ENCODE data around the gene LRG1. TPM values are rescaled to one million over a fixed set of nuclear protein-coding genes. Genes with fewer than 3 reads are reported as not detected.

The LRG1 gene
- total and polyA plus RNA-seq, 2 donors from 2014 or later, result 2.2 to 26.4 TPM

- TF ChIP-seq CTCF (IDR thresholded peaks at IDR 0.05; ENCODE audit: borderline replicate concordance, extremely low read depth, insufficient read depth), result no peak
- Histone ChIP-seq H3K9ac (ENCODE audit: low read length in 3 of 3) (no peak overlapping the region), H3K36me3 (ENCODE audit: control insufficient read depth in 2 of 3, insufficient read depth in 3 of 3, low read length in 3 of 3) (peaks cover 0 to 2% (median 0%) of the 10 kb centered on the region in 3 donors), H3K27ac (ENCODE audit: low read depth in 2 of 2, low read length in 2 of 2) (no peak overlapping the region), H3K4me1 (ENCODE audit: control insufficient read depth in 2 of 3, insufficient read depth in 2 of 3, low read depth in 1 of 3, low read length in 3 of 3) (no peaks in the 10 kb centered on the region), H3K9me3 (ENCODE audit: control insufficient read depth in 2 of 3, insufficient read depth in 1 of 3, low read length in 3 of 3) (no peaks in the 10 kb centered on the region), H3K4me3 (ENCODE audit: low read length in 3 of 3) (no peak overlapping the region), H3K27me3 (ENCODE audit: control insufficient read depth, insufficient read depth, low read length) (no peaks in the 10 kb centered on the region)
- intact Hi-C loops (cut with DNase I), result no loop called here
- DNase-seq, result no peak
- no peak for FAIRE-seq
Observed at GRCh38 chr19:4505570-4506448, 34.0 kb downstream of the LRG1 start.

DNA sequence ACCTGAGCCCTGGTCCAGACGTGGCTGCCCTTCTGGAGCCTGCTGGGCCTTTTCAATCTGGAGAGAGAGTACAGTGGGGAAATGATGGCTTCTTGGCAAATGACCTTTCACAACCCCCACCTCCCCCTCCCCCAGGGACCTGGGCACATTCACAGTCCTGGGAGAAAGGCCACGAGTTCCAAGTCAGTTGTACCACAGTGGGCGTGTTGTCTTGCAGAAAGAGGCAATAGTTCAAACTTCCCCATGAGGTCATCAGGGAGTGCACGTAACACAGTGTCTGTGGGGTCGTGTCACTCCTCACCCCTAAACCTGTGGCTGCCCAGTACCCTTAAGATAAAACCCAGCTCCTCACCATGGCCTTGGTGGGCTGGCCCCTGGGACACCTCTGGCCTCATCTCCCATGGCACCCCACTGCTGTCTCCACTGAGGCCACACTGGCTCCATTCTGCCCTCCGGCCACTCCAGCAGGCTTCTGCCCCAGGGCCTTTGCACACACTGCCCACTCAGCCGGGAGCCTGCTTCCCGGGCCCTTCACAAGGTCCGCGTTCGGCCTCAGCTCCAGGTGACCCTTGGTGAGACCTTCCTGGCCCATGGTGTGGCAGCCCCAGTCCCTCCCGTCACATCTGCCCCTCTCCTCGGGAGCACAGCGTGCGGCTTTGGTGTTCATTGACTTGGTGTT lies 34.8 kb downstream of the LRG1 start:
- TF ChIP-seq CTCF (IDR thresholded peaks at IDR 0.05; ENCODE audit: borderline replicate concordance, extremely low read depth, insufficient read depth), result no peak
- Histone ChIP-seq H3K27me3 (ENCODE audit: control insufficient read depth, insufficient read depth, low read length) (no peaks in the 10 kb centered on the region), H3K4me3 (ENCODE audit: low read length in 3 of 3) (no peak overlapping the region), H3K36me3 (ENCODE audit: control insufficient read depth in 2 of 3, insufficient read depth in 3 of 3, low read length in 3 of 3) (peaks cover 0 to 2% (median 0%) of the 10 kb centered on the region in 3 donors), H3K4me1 (ENCODE audit: control insufficient read depth in 2 of 3, insufficient read depth in 2 of 3, low read depth in 1 of 3, low read length in 3 of 3) (no peaks in the 10 kb centered on the region), H3K27ac (ENCODE audit: low read depth in 2 of 2, low read length in 2 of 2) (no peak overlapping the region), H3K9me3 (ENCODE audit: control insufficient read depth in 2 of 3, insufficient read depth in 1 of 3, low read length in 3 of 3) (no peaks in the 10 kb centered on the region), H3K9ac (ENCODE audit: low read length in 3 of 3) (no peak overlapping the region)
- DNase-seq (no peak), FAIRE-seq (no peak)
- intact Hi-C loops (cut with DNase I), result no loop called here

GRCh38 chr19:4504297-4504701 lies 35.5 kb downstream of the LRG1 start:
- no peak for TF ChIP-seq CTCF (IDR thresholded peaks at IDR 0.05; ENCODE audit: borderline replicate concordance, extremely low read depth, insufficient read depth)
- Histone ChIP-seq H3K4me3 (ENCODE audit: low read length in 3 of 3) (no peak overlapping the region), H3K27ac (ENCODE audit: low read depth in 2 of 2, low read length in 2 of 2) (no peak overlapping the region), H3K27me3 (ENCODE audit: control insufficient read depth, insufficient read depth, low read length) (no peaks in the 10 kb centered on the region), H3K4me1 (ENCODE audit: control insufficient read depth in 2 of 3, insufficient read depth in 2 of 3, low read depth in 1 of 3, low read length in 3 of 3) (no peaks in the 10 kb centered on the region), H3K9me3 (ENCODE audit: control insufficient read depth in 2 of 3, insufficient read depth in 1 of 3, low read length in 3 of 3) (no peaks in the 10 kb centered on the region), H3K36me3 (ENCODE audit: control insufficient read depth in 2 of 3, insufficient read depth in 3 of 3, low read length in 3 of 3) (peaks cover 0 to 2% (median 0%) of the 10 kb centered on the region in 3 donors), H3K9ac (ENCODE audit: low read length in 3 of 3) (no peak overlapping the region)
- intact Hi-C loops (cut with DNase I), result no loop called here
- no peak for DNase-seq
- no peak for FAIRE-seq

Measured in kidney (tissue), 14 donors.